HEK293 (cell line): ENCODE results near the gene RGS7.

Experiments
- BCL11A ChIP-seq: fragments of 450-650 bp; formaldehyde crosslinking; IDR thresholded peaks from 2 replicates; pipeline ENCODE4 v1.5.1; 2016; ENCODE audit warnings: low read depth, missing biosample characterization, missing genetic modification characterization
- BCL11B ChIP-seq: fragments of 450-650 bp; formaldehyde crosslinking; IDR thresholded peaks from 2 replicates; pipeline ENCODE4 v1.5.1; 2016; ENCODE audit warnings: low read depth, missing biosample characterization, missing genetic modification characterization
- EGR2 ChIP-seq: fragments of 450-650 bp; formaldehyde crosslinking; IDR thresholded peaks from 2 replicates; pipeline ENCODE4 v1.5.1; 2016; ENCODE audit warnings: low read depth, missing biosample characterization, missing genetic modification characterization
- GFI1B ChIP-seq: fragments of 450-650 bp; formaldehyde crosslinking; IDR thresholded peaks from 2 replicates; pipeline ENCODE4 v1.5.1; 2016; ENCODE audit warnings: missing biosample characterization, missing genetic modification characterization
- GLI4 ChIP-seq: fragments of 450-650 bp; formaldehyde crosslinking; IDR thresholded peaks from 2 replicates; pipeline ENCODE4 v1.5.1; 2016; ENCODE audit warnings: missing biosample characterization, missing genetic modification characterization
- HOXA7 ChIP-seq: sonication (generic); formaldehyde crosslinking; IDR thresholded peaks from 2 replicates; pipeline ENCODE4 v1.8.1; 2022; ENCODE audit warnings: missing genetic modification reagents, borderline replicate concordance
- HOXD13 ChIP-seq: sonication (generic); formaldehyde crosslinking; IDR thresholded peaks from 2 replicates; pipeline ENCODE4 v1.8.0; 2022; ENCODE audit warnings: missing genetic modification reagents, borderline replicate concordance
- KLF8 ChIP-seq: fragments of 450-650 bp; formaldehyde crosslinking; IDR thresholded peaks from 2 replicates; pipeline ENCODE4 v1.5.1; 2016; ENCODE audit warnings: missing biosample characterization, missing genetic modification characterization
- OVOL3 ChIP-seq: fragments of 450-650 bp; formaldehyde crosslinking; IDR thresholded peaks from 2 replicates; pipeline ENCODE4 v1.5.1; 2016; ENCODE audit warnings: missing biosample characterization, missing genetic modification characterization
- PRDM4 ChIP-seq: fragments of 450-650 bp; formaldehyde crosslinking; IDR thresholded peaks from 2 replicates; pipeline ENCODE4 v1.5.1; 2017; ENCODE audit warnings: missing biosample characterization, missing genetic modification characterization
- REST ChIP-seq: fragments of 450-650 bp; formaldehyde crosslinking; IDR thresholded peaks from 2 replicates; pipeline ENCODE4 v1.5.1; 2016; ENCODE audit warnings: missing biosample characterization, missing genetic modification characterization
- TRIM28 ChIP-seq: IDR thresholded peaks from 2 replicates; pipeline ENCODE4 v1.6.1; 2011; ENCODE audit warnings: low read length, control low read depth, borderline replicate concordance
- WT1 ChIP-seq: fragments of 450-650 bp; formaldehyde crosslinking; IDR thresholded peaks from 2 replicates; pipeline ENCODE4 v1.5.1; 2016; ENCODE audit warnings: missing biosample characterization, missing genetic modification characterization
- YY1 ChIP-seq: fragments of 450-650 bp; formaldehyde crosslinking; IDR thresholded peaks from 2 replicates; pipeline ENCODE4 v1.5.1; 2018; ENCODE audit warnings: missing biosample characterization, missing genetic modification characterization
- ZBTB11 ChIP-seq: fragments of 450-650 bp; formaldehyde crosslinking; conservative IDR thresholded peaks from 2 replicates; pipeline ENCODE4 v1.5.1; 2016; ENCODE audit warnings: low read depth, missing biosample characterization, missing genetic modification characterization
- ZBTB26 ChIP-seq: fragments of 450-650 bp; formaldehyde crosslinking; optimal IDR thresholded peaks from 2 replicates; pipeline ENCODE3; 2016; ENCODE audit warnings: missing biosample characterization, mild to moderate bottlenecking, missing genetic modification characterization
- ZBTB7A ChIP-seq: fragments of 450-650 bp; formaldehyde crosslinking; IDR thresholded peaks from 2 replicates; pipeline ENCODE4 v1.5.1; 2016; ENCODE audit warnings: low read depth, missing biosample characterization, missing genetic modification characterization
- ZFP41 ChIP-seq: fragments of 450-650 bp; formaldehyde crosslinking; IDR thresholded peaks from 2 replicates; pipeline ENCODE4 v1.5.1; 2016; ENCODE audit warnings: missing biosample characterization, missing genetic modification characterization, borderline replicate concordance
- ZIC2 ChIP-seq: fragments of 450-650 bp; formaldehyde crosslinking; IDR thresholded peaks from 2 replicates; pipeline ENCODE4 v1.5.1; 2016; ENCODE audit warnings: missing biosample characterization, missing genetic modification characterization
- ZNF114 ChIP-seq: fragments of 450-650 bp; formaldehyde crosslinking; IDR thresholded peaks from 2 replicates; pipeline ENCODE4 v1.5.0; 2017; ENCODE audit warnings: missing biosample characterization, missing genetic modification characterization
- ZNF157 ChIP-seq: fragments of 450-650 bp; formaldehyde crosslinking; IDR thresholded peaks from 2 replicates; pipeline ENCODE4 v1.5.1; 2016; ENCODE audit warnings: missing biosample characterization, missing genetic modification characterization
- ZNF202 ChIP-seq: fragments of 450-650 bp; formaldehyde crosslinking; IDR thresholded peaks from 2 replicates; pipeline ENCODE4 v1.5.1; 2016; ENCODE audit warnings: missing biosample characterization, missing genetic modification characterization, borderline replicate concordance
- ZNF335 ChIP-seq: fragments of 450-650 bp; formaldehyde crosslinking; conservative IDR thresholded peaks from 2 replicates; pipeline ENCODE4 v1.5.1; 2016; ENCODE audit warnings: missing biosample characterization, missing genetic modification characterization
- ZNF423 ChIP-seq: fragments of 450-650 bp; formaldehyde crosslinking; IDR thresholded peaks from 2 replicates; pipeline ENCODE4 v1.5.1; 2016; ENCODE audit warnings: missing biosample characterization, missing genetic modification characterization
- ZNF510 ChIP-seq: fragments of 450-650 bp; formaldehyde crosslinking; IDR thresholded peaks from 2 replicates; pipeline ENCODE4 v1.5.1; 2018; ENCODE audit warnings: mild to moderate bottlenecking, missing genetic modification characterization, missing biosample characterization; ENCODE audit not compliant: insufficient replicate concordance
- ZNF548 ChIP-seq: fragments of 450-650 bp; formaldehyde crosslinking; IDR thresholded peaks from 2 replicates; pipeline ENCODE4 v1.5.1; 2016; ENCODE audit warnings: missing biosample characterization, missing genetic modification characterization
- ZNF580 ChIP-seq: fragments of 450-650 bp; formaldehyde crosslinking; IDR thresholded peaks from 2 replicates; pipeline ENCODE4 v1.5.1; 2016; ENCODE audit warnings: missing biosample characterization, missing genetic modification characterization
- ZNF610 ChIP-seq: fragments of 450-650 bp; formaldehyde crosslinking; IDR thresholded peaks from 2 replicates; pipeline ENCODE4 v1.5.1; 2016; ENCODE audit warnings: missing biosample characterization, missing genetic modification characterization, borderline replicate concordance
- ZNF623 ChIP-seq: fragments of 450-650 bp; formaldehyde crosslinking; IDR thresholded peaks from 2 replicates; pipeline ENCODE4 v1.5.1; 2016; ENCODE audit warnings: missing biosample characterization, missing genetic modification characterization
- ZNF843 ChIP-seq: fragments of 450-650 bp; formaldehyde crosslinking; IDR thresholded peaks from 2 replicates; pipeline ENCODE4 v1.5.1; 2016; ENCODE audit warnings: missing biosample characterization, missing genetic modification characterization

RGS7 gene

GRCh38 chr1:241356519-241357365 is at the start of gene RGS7 (continued):
- TF ChIP-seq WT1 (peak; percentile 74), GFI1B (tag by site-specific recombination) (no peak), PRDM4 (tag by site-specific recombination) (no peak), ZNF843 (tag by site-specific recombination) (no peak), ZBTB7A (tag by site-specific recombination) (no peak; the same call in 1 of the 2 replicates), ZNF548 (tag by site-specific recombination) (no peak), ZNF202 (tag by site-specific recombination) (no peak), ZNF423 (tag by site-specific recombination) (peak; percentile 51; the same call in 1 of the 2 replicates), YY1 (peak; percentile 18; the same call in 1 of the 2 replicates), REST (tag by site-specific recombination) (peak; percentile 91), ZNF157 (tag by site-specific recombination) (no peak), BCL11A (tag by site-specific recombination) (no peak), HOXA7 (CRISPR knock-in tag) (no peak), HOXD13 (CRISPR knock-in tag) (no peak), ZNF580 (tag by site-specific recombination) (no peak), ZNF510 (no peak), ZBTB26 (tag by site-specific recombination) (peak; percentile 94), GLI4 (tag by site-specific recombination) (no peak), ZNF335 (tag by site-specific recombination) (no peak; the same call in none of the 2 replicates), OVOL3 (tag by site-specific recombination) (no peak), ZFP41 (tag by site-specific recombination) (no peak), ZNF623 (no peak), EGR2 (peak; percentile 19), TRIM28 (no peak), KLF8 (peak; percentile 69; the same call in 1 of the 2 replicates), ZNF610 (tag by site-specific recombination) (no peak), ZNF114 (tag by site-specific recombination) (no peak), ZIC2 (tag by site-specific recombination) (peak; percentile 42), ZBTB11 (tag by site-specific recombination) (no peak; the same call in 1 of the 2 replicates), BCL11B (tag by site-specific recombination) (no peak)
